ENCODE data around the gene NDUFS7.

Gene NDUFS7

GRCh38 chr19:1431759-1432506, 48.2 kb downstream of the NDUFS7 start:
- no peak for TF ChIP-seq CTCF (IDR thresholded peaks at IDR 0.05; ENCODE audit: insufficient read depth, low read length, missing control alignments)
- DNase-seq (ENCODE audit: low read depth, low spot score): no peak
- ChIA-PET CTCF (interaction anchor here (1.0 to 1.7 kb wide), 2 partner anchors 13 to 16 kb away, joined by 3 to 7 read pairs; no protein-coding TSS in a partner anchor), POLR2A (no interaction called here)
- no peak overlapping the region for H3K4me3 ChIP-seq (ENCODE audit: low read depth, low read length)

- POLR2A ChIA-PET: no interaction called here
- CTCF ChIA-PET: interaction anchor here (1.0 to 1.7 kb wide), 4 partner anchors 8 to 16 kb away, joined by 3 to 7 read pairs (median 4); no protein-coding TSS in a partner anchor
- no peak for DNase-seq (ENCODE audit: low read depth, low spot score)
- no peak for TF ChIP-seq CTCF (IDR thresholded peaks at IDR 0.05; ENCODE audit: insufficient read depth, low read length, missing control alignments)
- no peak overlapping the region for H3K4me3 ChIP-seq (ENCODE audit: low read depth, low read length)
Observed at GRCh38 chr19:1432507-1432887, 48.8 kb downstream of the NDUFS7 start.

- DNase-seq (ENCODE audit: low read depth, low spot score): no peak
- POLR2A ChIA-PET: no interaction called here
- CTCF ChIA-PET: interaction anchor here (1.0 to 1.6 kb wide), 3 partner anchors 9 to 17 kb away, joined by 3 to 5 read pairs (median 4); no protein-coding TSS in a partner anchor
Observed at GRCh38 chr19:1433119-1434039, 49.7 kb downstream of the NDUFS7 start.

GRCh38 chr19:1434040-1434366, 50.3 kb downstream of the NDUFS7 start:
- no peak overlapping the region for H3K4me3 ChIP-seq (ENCODE audit: low read depth, low read length)
- DNase-seq (ENCODE audit: low read depth, low spot score): no peak
- ChIA-PET CTCF (interaction anchor here (0.8 to 1.6 kb wide), 2 partner anchors 11 to 80 kb away, joined by 3 to 5 read pairs; no protein-coding TSS in a partner anchor), POLR2A (no interaction called here)
- no peak for TF ChIP-seq CTCF (IDR thresholded peaks at IDR 0.05; ENCODE audit: insufficient read depth, low read length, missing control alignments)

More at GRCh38 chr19:1433119-1434039, 49.7 kb downstream of the NDUFS7 start:
- TF ChIP-seq CTCF (IDR thresholded peaks at IDR 0.05; ENCODE audit: insufficient read depth, low read length, missing control alignments): no peak
- no peak overlapping the region for H3K4me3 ChIP-seq (ENCODE audit: low read depth, low read length)

- H3K4me3 ChIP-seq (ENCODE audit: low read depth, low read length): no peak overlapping the region
- POLR2A ChIA-PET: no interaction called here
- no peak for DNase-seq (ENCODE audit: low read depth, low spot score)
- CTCF ChIA-PET: interaction anchor here (0.8 to 1.3 kb wide), 3 partner anchors 9 to 80 kb away, joined by 3 read pairs; no protein-coding TSS in a partner anchor
- TF ChIP-seq CTCF (IDR thresholded peaks at IDR 0.05; ENCODE audit: insufficient read depth, low read length, missing control alignments): no peak
Observed at GRCh38 chr19:1434577-1435060, 50.9 kb downstream of the NDUFS7 start.

All from AG04449 (cell line).